Common myeloid progenitor, CD34-positive (primary cell): ENCODE results near the gene TBC1D5.
A peak's percentile ranks its signal among the peaks of the same experiment; 100 is the strongest.
"Not testable (repeated sequence)": the region's sequence is repeated elsewhere in the genome, so short reads cannot be mapped to it uniquely, and the experiment has no call there.

ENCODE experiments used
- CTCF ChIA-PET: fragments of 350-600 bp; sonication (Branson Sonifier 250); formaldehyde crosslinking; loops from one replicate; lab custom pipeline; 2021; ENCODE audit warnings: antibody characterized with exemption; lab: Charles Lee
- POLR2A ChIA-PET: fragments of 350-600 bp; sonication (Branson Sonifier 250); formaldehyde crosslinking; loops from one replicate; lab custom pipeline; 2021; ENCODE audit warnings: antibody characterized with exemption; lab: Charles Lee
- DNase-seq, 3 donors: peaks; one replicate each; pipeline versions ENCODE4 v3.0.0 to v3.0.0-alpha.2; 2013
- H3K27ac ChIP-seq, 2 experiments: 1 replicate in 1 of 2; 2 replicates in 1 of 2; pipeline ENCODE4 v1.7.0; 2013; ENCODE audit warnings: inconsistent platforms in 2 of 2, low read length in 2 of 2, mild to moderate bottlenecking in 2 of 2, low read depth in 1 of 2, moderate library complexity in 1 of 2; ENCODE audit not compliant: severe bottlenecking in 2 of 2, insufficient read depth in 1 of 2, poor library complexity in 1 of 2
- H3K27me3 ChIP-seq, 5 experiments: replicated peaks in 2 of 5; 1 replicate in 3 of 5; 2 replicates in 2 of 5; pipeline versions ENCODE4 v1.6.1 to v1.7.0; 2013; ENCODE audit warnings: low read length in 4 of 5, mild to moderate bottlenecking in 2 of 5, moderate library complexity in 2 of 5, inconsistent platforms in 1 of 5; ENCODE audit not compliant: insufficient read depth in 5 of 5, control insufficient read depth in 4 of 5
- H3K36me3 ChIP-seq, 4 experiments: 1 replicate in 2 of 4; 2 replicates in 2 of 4; pipeline versions ENCODE4 v1.6.1 to v1.7.0; 2013; ENCODE audit warnings: low read length in 3 of 4, control low read depth in 1 of 4, mild to moderate bottlenecking in 1 of 4; ENCODE audit not compliant: control insufficient read depth in 4 of 4, insufficient read depth in 4 of 4
- H3K4me1 ChIP-seq, 4 experiments: 1 replicate in 3 of 4; 2 replicates in 1 of 4; pipeline versions ENCODE4 v1.6.1 to v1.7.1; 2013; ENCODE audit warnings: low read length in 3 of 4, mild to moderate bottlenecking in 3 of 4, control low read depth in 1 of 4, inconsistent platforms in 1 of 4, moderate library complexity in 1 of 4; ENCODE audit not compliant: control insufficient read depth in 4 of 4, insufficient read depth in 4 of 4; ENCODE audit errors: control extremely low read depth in 1 of 4
- H3K4me3 ChIP-seq, 7 experiments: 1 replicate in 4 of 7; 2 replicates in 3 of 7; pipeline versions ENCODE4 v1.5.1 to v1.7.0; 2013; ENCODE audit warnings: mild to moderate bottlenecking in 7 of 7, low read length in 6 of 7, moderate library complexity in 6 of 7, inconsistent platforms in 2 of 7, low read depth in 2 of 7, control low read depth in 1 of 7; ENCODE audit not compliant: insufficient read depth in 4 of 7, control insufficient read depth in 1 of 7; ENCODE audit errors: extremely low read depth in 1 of 7
- H3K9me3 ChIP-seq, 5 experiments: 1 replicate in 4 of 5; 2 replicates in 1 of 5; pipeline versions ENCODE4 v1.6.1 to v1.7.1; 2013; ENCODE audit warnings: low read length in 4 of 5, mild to moderate bottlenecking in 2 of 5, inconsistent platforms in 1 of 5, low read depth in 1 of 5, moderate library complexity in 1 of 5; ENCODE audit not compliant: control insufficient read depth in 4 of 5, insufficient read depth in 2 of 5; ENCODE audit errors: control extremely low read depth in 1 of 5
- WGBS: methylation state at CpG from one replicate; pipeline ENCODE4 v1.1.5; 2013; ENCODE audit not compliant: insufficient coverage; 5-methylcytosine and 5-hydroxymethylcytosine counted together

The TBC1D5 gene

DNA sequence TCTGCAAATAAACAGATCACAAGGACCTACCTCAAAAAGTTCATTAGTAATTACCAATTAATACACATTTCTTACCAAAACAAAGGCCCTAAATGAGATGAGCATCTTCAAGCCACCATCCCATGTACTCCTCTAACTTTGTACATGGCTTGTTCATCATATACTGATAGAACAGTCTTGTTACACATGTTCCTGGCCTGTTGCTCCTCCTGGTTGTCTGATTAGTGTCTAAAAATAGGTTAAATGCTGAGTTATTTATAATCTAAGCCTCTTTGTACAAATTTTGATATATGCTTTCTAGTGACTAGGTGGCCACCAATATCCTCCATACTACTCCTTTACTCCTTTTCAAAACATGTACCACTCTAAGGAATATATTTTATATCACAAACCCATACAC is 25.0 kb downstream of the TBC1D5 start:
- Histone ChIP-seq H3K27me3 (no peaks in the 10 kb centered on the region), H3K27ac (no peak overlapping the region), H3K9me3 (peaks cover 7 to 38% (median 19%) of the 10 kb centered on the region in 5 experiments), H3K36me3 (peaks cover 18 to 31% (median 20%) of the 10 kb centered on the region in 4 experiments), H3K4me3 (no peak overlapping the region), H3K4me1 (no peaks in the 10 kb centered on the region)
- no peak for DNase-seq
- ChIA-PET CTCF (no interaction called here), POLR2A (no interaction called here)

DNA sequence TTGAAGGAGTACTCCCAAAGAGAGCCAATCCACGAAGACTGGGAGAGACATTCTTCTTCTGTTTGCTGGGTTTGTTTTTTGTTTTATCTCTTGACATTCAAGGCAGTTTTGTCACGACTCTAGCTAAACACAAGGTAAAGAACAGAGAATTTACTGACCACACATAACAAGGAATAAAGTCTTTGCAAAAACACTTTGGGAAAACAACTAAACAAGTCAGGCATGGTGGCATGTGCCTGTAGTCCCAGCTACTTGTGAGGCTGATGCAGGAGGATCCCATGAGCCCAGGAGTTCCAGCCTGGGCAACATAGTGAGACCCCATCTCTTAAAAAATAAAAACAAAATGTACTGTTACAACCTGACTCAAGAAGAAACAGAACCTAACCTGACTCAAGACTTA is 28.0 kb downstream of the TBC1D5 start:
- ChIA-PET POLR2A (no interaction called here), CTCF (interaction anchor here (1.0 to 1.3 kb wide), 2 partner anchors 18 to 126 kb away, joined by 3 read pairs; no protein-coding TSS in a partner anchor)
- 89% methylated on average over 1 of the region's 2 CpGs for WGBS
- DNase-seq, result peak in 2 of 3 donors; percentile 31 to 38
- Histone ChIP-seq H3K27me3 (no peaks in the 10 kb centered on the region), H3K36me3 (peaks cover 18 to 31% (median 20%) of the 10 kb centered on the region in 4 experiments), H3K4me1 (no peaks in the 10 kb centered on the region), H3K4me3 (no peak overlapping the region), H3K27ac (no peak overlapping the region), H3K9me3 (peaks cover 9 to 38% (median 19%) of the 10 kb centered on the region in 5 experiments)

GRCh38 chr3:17709236-17709810 is 33.1 kb downstream of the TBC1D5 start:
- Histone ChIP-seq H3K9me3 (peaks cover 2 to 12% (median 6%) of the 10 kb centered on the region in 5 experiments), H3K27me3 (no peaks in the 10 kb centered on the region), H3K36me3 (peaks cover 3 to 12% (median 5%) of the 10 kb centered on the region in 4 experiments), H3K27ac (no peak overlapping the region), H3K4me1 (no peaks in the 10 kb centered on the region), H3K4me3 (no peak overlapping the region)
- no CpG with 5 or more reads among the region's 1 CpG for WGBS
- peak in 1 of 3 donors; percentile 8 for DNase-seq
- POLR2A ChIA-PET, result no interaction called here
- CTCF ChIA-PET, result interaction anchor here (1.0 to 1.3 kb wide), 2 partner anchors 9 to 24 kb away, joined by 3 read pairs; no protein-coding TSS in a partner anchor

GRCh38 chr3:17707813-17708543 is 34.5 kb downstream of the TBC1D5 start:
- Histone ChIP-seq H3K36me3 (peaks cover 0 to 5% (median under 1%) of the 10 kb centered on the region in 4 experiments), H3K27ac (no peak overlapping the region), H3K4me1 (no peaks in the 10 kb centered on the region), H3K4me3 (no peak overlapping the region), H3K9me3 (peaks cover 0 to 5% (median 0%) of the 10 kb centered on the region in 5 experiments), H3K27me3 (no peaks in the 10 kb centered on the region)
- no CpG with 5 or more reads among the region's 4 CpGs for WGBS
- ChIA-PET POLR2A (no interaction called here), CTCF (no interaction called here)
- DNase-seq, result no peak

GRCh38 chr3:17705991-17706390 is 36.4 kb downstream of the TBC1D5 start:
- 83% methylated on average over 1 of the region's 15 CpGs for WGBS
- H3K27me3 ChIP-seq, H3K27ac ChIP-seq, DNase-seq, POLR2A ChIA-PET, H3K36me3 ChIP-seq, H3K9me3 ChIP-seq, CTCF ChIA-PET, H3K4me1 ChIP-seq, H3K4me3 ChIP-seq: not testable (repeated sequence)

DNA sequence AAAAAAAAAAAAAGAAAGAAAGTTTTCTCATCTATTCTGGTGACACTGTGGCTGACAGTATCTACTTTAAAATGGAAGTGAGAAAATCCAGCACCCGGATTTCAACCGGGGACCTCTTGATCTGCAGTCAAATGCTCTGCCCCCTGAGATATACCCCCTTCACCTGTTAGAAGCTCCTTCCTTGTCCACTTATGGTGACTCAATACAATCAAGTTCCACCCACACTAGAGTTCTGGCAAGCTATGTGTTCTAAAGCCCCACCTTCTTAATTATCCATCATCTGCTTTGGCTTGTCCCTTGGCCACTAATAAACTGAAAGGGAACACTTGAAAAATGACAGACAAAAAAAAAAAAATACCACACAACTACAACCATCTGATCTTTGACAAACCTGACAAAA is 42.6 kb downstream of the TBC1D5 start:
- H3K4me3 ChIP-seq, H3K27me3 ChIP-seq, POLR2A ChIA-PET, DNase-seq, H3K4me1 ChIP-seq, CTCF ChIA-PET, H3K36me3 ChIP-seq, H3K27ac ChIP-seq, H3K9me3 ChIP-seq: not testable (repeated sequence)
- 100% methylated on average over 2 of the region's 2 CpGs for WGBS

- H3K4me3 ChIP-seq, H3K36me3 ChIP-seq, H3K27me3 ChIP-seq, H3K9me3 ChIP-seq, H3K4me1 ChIP-seq, DNase-seq, POLR2A ChIA-PET, H3K27ac ChIP-seq: not testable (repeated sequence)
- CTCF ChIA-PET, result interaction anchor here (1.4 kb wide), 1 partner anchor 18 kb away, joined by 3 read pairs; no protein-coding TSS in a partner anchor
- WGBS, result no CpG with 5 or more reads among the region's 2 CpGs
Measured at GRCh38 chr3:17695665-17696064, 46.8 kb downstream of the TBC1D5 start.
